GM18511 (cell line): ENCODE data around the gene HSF5.

Experiments
- ATAC-seq: cut with Tn5 transposase; IDR thresholded peaks from one replicate; pipeline ENCODE4 v1.9.1; 2021; ENCODE audit warnings: mild to moderate bottlenecking, moderate library complexity; ENCODE audit not compliant: unreplicated experiment

Gene HSF5

GRCh38 chr17:58388302-58389190, 99.7 kb downstream of the HSF5 start:
- no peak for ATAC-seq

- ATAC-seq: no peak
These were observed 100.4 kb downstream of the HSF5 start for GRCh38 chr17:58387834-58388233.

- ATAC-seq: no peak
These were observed 101.5 kb downstream of the HSF5 start for GRCh38 chr17:58386708-58387107.

GRCh38 chr17:58385359-58385899, 102.8 kb downstream of the HSF5 start:
- no peak for ATAC-seq

GRCh38 chr17:58384897-58385296, 103.3 kb downstream of the HSF5 start:
- no peak for ATAC-seq

DNA sequence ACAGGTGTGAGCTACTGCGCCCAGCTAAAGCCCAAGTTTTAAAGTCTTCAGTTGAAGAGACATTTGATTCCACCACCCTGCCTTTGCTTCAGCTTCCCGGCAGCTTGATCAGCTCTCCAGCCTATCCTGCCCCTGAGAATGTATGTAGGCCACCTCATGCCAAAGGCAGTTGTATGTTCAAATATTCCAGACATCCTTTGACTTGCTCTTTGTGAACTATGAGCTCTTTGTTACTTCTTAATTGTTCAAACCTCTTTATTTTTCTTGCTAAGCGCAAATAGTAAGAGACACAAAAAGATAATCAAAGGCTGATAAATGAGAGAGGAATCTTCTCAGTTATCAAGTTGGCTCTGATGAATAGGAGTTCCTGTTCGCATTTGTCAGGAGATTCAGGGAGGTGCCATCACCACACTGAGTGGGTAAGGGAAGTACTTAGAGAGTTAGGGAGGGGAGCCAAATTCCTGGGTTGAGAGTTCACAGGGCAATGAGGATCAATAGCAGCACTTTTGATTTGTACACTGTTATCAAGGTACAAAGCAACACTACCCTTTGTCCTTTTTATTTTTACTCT, 104.2 kb downstream of the HSF5 start:
- no peak for ATAC-seq

GRCh38 chr17:58382872-58383242, 105.4 kb downstream of the HSF5 start:
- no peak for ATAC-seq

DNA sequence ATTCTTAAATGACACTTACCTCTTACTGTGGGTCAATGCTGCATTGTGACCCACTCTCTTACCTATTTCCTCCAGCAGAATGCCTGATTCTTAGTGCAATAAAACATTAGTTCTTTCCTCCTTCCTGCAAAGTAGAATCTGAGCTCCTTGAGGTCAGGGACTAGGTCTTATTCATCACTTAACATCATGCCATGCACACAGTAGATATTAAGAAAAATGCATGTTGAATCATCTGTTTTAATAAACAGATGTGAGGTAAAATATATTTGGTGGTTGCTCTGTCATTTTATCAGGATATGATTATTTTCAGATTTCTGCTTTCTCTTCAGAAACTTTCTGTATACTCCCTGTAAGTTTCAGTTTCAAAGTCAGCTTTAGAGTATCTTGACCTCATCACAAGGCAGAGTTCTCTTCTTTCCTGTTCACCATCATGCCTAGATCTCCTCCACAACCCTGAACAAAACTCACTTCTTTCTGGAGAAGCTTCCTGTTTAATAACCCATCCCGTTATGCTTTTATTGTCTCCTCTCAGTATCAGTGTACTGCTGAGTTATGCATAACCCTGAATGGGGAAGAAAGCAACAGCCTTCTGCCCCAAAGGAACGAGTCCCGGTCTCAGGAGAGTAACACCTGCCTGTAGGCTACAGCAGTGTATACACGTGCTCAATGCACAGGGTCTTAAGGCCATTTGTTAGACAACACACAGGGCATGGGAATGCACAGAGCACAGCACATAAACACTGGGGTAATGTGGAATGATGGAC, 105.9 kb downstream of the HSF5 start:
- ATAC-seq: peak; percentile 72

DNA sequence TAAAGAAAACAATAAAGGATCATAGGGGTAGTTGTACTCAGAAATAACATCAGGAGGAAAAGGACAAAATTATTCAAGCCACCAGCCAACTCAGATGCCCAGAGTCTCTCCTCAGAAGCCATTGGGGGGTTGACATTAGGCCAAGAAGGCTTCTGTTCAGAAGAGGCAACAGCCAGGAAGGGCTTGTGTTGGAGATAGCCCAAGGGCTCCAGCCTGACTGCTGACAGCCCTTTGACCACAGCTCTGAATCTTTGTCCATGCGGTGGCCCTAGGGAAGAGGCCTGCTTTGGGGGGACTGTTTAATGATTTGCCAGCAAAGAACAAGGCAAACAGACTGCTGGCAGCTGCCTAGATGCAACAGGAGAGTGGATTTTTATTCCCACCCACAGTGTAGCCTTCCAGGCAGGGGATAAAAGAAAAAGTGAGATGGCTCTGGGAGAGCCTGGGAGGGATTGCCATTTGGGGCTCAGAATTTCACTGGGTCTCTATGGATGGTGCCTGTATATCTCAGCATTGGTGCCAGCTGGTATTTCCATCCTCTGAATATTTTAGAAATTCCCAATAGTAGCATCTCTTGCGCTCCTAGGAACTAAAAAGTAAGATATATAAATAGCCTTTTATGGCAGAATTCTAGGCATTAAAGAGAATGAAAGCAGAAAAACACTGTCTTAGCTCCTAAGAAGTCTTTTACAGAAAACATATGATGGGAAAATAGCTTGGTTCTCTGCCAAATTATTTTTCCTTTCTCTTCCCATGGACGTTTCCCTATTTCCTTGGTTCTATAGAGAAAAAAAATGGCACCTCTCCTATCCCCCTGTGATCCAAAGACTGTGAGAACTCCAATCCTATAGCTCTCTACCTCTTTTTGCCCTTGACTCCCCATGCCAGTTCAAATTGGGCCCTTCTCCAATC, 106.8 kb downstream of the HSF5 start:
- ATAC-seq: no peak

GRCh38 chr17:58380207-58381123, 107.7 kb downstream of the HSF5 start:
- ATAC-seq: no peak

GRCh38 chr17:58379511-58379824, 108.7 kb downstream of the HSF5 start:
- no peak for ATAC-seq

- no peak for ATAC-seq
These were observed 109.3 kb downstream of the HSF5 start for GRCh38 chr17:58378733-58379510.

DNA sequence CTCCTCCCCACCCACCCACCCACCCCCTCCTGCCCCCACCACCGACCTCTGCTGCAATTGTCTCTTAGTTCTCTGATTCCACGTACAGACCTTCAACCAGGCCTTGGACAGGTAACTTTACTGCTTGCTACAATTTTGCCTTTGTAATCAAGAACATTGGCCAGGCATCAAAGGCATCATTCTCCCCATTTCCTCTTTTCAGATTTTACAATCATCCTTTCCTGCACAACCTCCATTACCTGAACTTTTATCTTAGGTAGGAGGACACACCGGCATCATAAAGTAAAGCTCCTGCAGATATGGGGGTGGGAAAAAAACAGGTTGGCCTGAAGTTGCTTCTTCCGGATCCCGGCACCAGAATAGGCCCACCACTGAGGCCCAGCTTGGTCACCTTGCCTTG, 110.5 kb downstream of the HSF5 start:
- ATAC-seq: no peak

- no peak for ATAC-seq
These were observed 111.1 kb downstream of the HSF5 start for GRCh38 chr17:58377093-58377601.

- no peak for ATAC-seq
These were observed 111.7 kb downstream of the HSF5 start for GRCh38 chr17:58376472-58377000.

DNA sequence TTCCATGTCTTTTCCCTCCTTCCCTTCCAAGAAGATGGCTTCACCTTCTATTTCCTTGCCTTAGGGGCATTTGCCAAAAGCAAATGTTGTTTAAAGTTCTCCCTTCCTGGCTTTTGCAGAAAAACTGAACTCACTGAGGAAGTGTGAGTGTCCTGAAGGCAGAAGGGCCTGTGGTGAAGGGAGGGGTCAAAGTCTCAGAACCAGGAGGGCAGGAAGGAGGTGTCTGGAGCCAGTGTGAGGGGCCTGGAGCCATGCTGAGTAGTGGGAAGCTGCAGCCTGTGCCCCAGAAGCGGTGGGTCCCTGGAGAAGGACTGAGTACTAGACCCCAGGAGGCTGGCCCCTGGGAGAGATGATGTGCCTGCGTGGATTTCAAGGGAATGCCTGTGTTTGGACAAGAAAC, 112.4 kb downstream of the HSF5 start:
- no peak for ATAC-seq

- no peak for ATAC-seq
These were observed 113.0 kb downstream of the HSF5 start for GRCh38 chr17:58375256-58375655.

DNA sequence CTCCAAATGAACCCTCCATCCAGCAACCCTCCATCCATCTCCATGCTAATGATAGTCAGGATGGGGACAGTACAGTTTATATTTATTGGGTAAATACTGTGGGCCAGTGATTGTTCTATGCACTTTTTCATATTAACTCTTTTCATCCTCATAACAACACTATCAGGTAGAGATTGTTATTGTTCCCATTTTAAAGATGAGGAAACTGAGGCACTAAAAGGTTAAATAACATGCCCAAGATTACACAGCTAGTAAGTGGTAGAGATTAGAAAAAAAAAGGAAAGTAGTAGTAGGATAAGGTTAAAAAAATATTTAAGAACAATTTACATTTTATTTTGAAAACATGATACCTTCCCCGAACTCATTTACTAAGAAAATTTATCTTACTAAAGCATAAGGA, 114.3 kb downstream of the HSF5 start:
- ATAC-seq: no peak
